Measurements from ENCODE around the gene MCM3. TPM values are rescaled to one million over a fixed set of nuclear protein-coding genes. Genes with fewer than 3 reads are reported as not detected.

The MCM3 gene
- total RNA-seq, 1 experiment from 2014 or later = 209 TPM

DNA sequence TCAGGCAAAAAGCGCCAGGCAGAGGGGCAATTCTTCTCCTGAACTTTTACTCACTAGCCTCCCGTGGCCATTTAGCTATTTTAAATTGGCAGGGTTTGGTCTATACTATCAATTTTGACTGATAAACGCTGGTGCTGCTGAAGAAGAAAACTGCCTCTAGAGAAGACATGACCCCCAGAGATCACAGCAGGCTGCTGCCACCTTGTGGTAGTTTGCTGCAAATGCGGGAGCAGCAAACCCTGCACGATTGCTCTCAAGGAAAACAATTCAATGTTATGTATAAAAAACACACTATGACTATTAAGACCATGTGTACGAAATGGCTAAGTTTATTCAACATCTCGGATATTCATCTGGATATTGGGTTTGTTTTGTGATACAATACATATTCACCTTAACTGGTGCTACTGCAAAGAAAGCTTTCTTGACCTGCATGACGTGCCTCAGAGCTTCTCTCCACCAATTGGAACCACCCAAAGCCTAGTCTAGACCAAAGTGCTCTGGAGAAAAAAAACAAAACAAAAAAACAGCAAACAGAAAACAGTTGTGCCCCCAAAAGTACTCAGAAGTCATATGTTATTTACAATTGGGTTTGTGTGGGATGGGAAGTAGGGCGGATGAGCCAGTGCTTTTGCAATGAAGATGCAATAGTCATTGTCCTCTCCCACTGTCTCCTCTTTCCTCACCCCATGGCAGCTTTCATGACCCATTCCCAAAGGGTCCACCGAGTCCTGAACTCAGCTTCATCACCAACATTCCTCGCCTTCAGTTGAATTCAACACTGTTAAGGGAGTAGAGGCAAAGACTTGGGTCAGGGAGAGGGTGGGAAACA, 20.6 kb downstream of the MCM3 start:
- DNase-seq (ENCODE audit: low read depth) = peak; percentile 68

DNA sequence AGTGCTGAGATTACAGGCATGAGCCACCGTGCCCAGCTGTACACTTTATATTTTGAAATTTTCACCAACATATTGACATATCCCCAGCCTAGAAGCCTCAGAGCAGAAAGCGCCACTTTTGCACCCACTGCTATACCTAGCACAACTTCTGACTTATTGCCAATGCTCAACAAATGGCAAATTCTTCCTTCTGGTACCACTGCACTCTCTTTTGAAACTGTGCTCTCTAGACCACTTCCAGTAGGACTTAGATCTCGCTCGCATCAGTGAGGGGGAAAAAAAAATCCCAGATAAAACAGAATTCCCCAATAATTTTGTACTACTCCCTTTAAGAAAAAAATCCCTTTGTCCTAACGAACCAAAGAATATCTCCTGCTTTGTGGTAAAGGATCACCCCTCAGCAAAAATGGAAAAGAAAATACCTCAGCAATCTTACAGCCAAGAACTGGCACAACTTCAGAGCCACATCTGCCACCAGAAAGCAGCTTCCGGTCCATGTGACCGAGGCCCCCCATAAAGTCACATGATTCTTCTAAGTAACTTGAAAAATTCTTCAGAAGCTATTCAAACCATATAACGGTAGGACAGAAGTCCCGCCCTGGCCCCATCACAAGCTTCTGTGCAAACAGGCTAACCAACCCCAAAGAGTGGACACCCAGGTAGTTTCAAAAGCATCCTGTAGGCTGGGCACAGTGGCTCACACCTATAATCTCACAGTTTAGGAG, 21.8 kb downstream of the MCM3 start:
- no peak for DNase-seq (ENCODE audit: low read depth)
- in situ Hi-C loops (cut with HindIII; ENCODE audit: low pct_unique_long_range_greater_than_20kb, low sequenced_read_pairs) = no loop called here

More for the DNA sequence above, 20.6 kb downstream of the MCM3 start:
- in situ Hi-C loops (cut with HindIII; ENCODE audit: low pct_unique_long_range_greater_than_20kb, low sequenced_read_pairs) = no loop called here

DNA sequence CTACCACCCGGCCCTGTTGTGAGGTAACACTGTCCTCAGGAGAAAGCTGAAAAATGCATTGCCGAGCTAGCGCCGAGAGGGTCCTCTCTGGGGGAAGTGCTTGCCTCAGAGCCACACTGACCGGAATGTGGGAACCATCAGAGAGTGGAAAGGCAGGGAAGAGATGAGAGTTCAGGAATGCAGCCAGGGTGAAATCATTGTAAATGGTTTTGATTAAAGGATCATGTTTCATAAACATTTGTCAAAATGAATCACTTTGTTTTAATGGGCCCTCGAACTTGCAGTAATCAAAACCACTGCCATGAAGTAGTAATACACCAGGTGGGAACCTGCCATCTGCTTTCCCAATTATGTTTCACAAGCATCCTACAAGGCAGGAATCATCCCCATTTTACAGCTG, 23.3 kb downstream of the MCM3 start:
- in situ Hi-C loops (cut with HindIII; ENCODE audit: low pct_unique_long_range_greater_than_20kb, low sequenced_read_pairs) = no loop called here
- no peak for DNase-seq (ENCODE audit: low read depth)

DNA sequence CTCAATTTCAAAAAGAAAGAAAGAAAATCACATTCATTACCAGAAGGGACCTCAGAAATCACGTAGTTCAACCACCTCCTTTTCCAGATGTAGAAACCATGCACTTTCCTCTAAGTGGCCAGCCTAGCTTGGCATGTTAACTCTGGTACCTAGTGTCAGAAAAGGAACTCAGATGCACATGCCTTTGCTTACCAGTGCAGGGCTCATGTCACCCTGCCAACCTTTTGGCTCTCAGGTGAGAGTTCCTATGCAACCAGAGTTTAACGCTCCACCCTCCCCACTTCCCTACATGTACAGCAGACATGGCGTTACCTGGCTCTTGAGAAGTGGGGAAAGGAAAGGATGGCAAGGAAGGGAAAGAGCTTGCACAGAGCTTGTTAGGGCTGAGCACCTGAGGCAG, 23.9 kb downstream of the MCM3 start:
- in situ Hi-C loops (cut with HindIII; ENCODE audit: low pct_unique_long_range_greater_than_20kb, low sequenced_read_pairs) = no loop called here
- DNase-seq (ENCODE audit: low read depth) = no peak

DNA sequence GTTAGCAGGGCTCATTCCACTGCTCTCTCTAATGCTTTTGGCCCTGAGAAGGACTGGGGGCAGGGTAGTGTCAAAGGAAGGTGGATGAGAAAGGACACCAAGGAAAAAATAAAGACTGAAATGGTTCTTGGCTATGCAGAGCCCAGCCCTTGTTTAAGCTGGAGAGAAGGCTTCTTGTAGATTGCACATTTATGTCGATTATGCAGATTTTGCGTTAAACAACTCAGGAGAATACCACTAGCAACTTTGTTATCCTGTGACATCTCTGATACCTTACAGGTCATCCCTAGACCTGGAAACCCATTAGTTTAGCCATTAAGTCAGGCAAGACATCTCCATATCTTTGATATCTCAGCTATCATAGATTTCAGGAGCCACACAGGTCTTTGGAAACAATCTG, 29.1 kb downstream of the MCM3 start:
- DNase-seq (ENCODE audit: low read depth) = no peak

DNA sequence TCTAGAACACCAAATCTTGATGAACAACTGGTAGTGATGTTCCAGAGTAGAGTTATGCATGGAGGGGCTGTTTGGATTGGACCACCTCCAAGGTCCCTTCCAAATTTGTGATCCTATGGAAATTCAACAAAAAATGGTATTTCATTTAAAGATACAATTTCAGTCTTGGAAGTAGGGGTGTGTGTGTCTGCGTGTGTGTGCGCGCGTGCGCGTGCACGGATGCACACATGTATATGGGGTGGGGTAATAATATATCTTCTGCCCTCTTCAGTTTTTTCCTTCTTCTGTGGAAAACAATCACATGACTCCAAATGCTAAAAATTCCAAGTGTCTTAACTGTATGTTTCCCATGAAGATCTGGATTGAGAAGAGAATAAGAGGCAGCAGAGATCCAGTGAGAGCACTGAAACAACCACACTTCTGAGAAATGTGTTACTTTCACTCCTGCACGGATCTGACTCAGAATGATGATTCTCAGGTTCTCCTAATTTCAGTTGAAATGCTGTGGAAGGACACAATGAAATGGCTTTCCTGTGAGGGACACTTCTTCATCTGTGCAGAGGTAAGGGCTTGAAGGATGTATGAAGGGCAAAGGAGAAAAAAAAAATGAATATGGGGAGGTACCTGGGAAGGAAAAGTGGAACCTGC, 29.7 kb downstream of the MCM3 start:
- DNase-seq (ENCODE audit: low read depth) = no peak
- in situ Hi-C loops (cut with HindIII; ENCODE audit: low pct_unique_long_range_greater_than_20kb, low sequenced_read_pairs) = no loop called here

More for the DNA sequence above, 29.1 kb downstream of the MCM3 start:
- in situ Hi-C loops (cut with HindIII; ENCODE audit: low pct_unique_long_range_greater_than_20kb, low sequenced_read_pairs) = no loop called here

DNA sequence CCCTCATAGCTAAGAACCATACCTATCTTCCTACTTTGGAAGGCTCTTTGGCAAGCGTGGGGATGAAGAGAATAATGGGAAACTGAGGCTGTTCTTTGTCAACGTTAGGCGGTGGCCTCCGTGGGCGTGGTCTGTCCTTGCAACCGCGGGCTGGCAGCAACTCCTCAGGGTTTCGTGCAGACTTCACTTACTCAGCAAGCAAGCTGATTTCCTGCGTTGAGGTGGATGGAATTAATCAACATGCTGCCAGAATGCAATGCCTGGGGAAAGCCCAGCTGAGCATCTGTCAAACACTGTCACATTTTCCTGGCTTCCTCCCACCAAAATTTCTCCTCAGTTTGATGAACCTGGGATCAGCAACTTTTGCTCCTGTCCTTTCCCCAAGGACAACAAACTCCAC, 31.0 kb downstream of the MCM3 start:
- DNase-seq (ENCODE audit: low read depth) = no peak
- in situ Hi-C loops (cut with HindIII; ENCODE audit: low pct_unique_long_range_greater_than_20kb, low sequenced_read_pairs) = no loop called here

DNA sequence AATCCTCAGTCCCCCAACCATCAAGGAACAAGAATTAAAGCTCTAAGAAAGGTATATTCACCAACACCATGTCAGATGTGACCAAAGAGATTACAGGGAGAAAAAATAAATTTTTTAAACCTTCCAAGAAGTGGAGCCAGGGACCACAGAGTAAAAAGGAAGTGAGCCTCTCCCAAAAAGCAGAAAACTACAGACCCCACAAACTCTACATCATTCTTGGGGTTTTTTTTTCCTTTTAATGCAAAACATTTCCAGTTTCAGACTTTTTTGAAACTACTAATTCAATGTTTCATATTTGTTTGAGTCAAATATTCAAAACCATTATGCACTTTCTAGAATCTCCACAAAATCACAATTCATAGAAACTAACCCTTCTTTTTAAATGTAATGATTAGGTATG, 33.4 kb downstream of the MCM3 start:
- in situ Hi-C loops (cut with HindIII; ENCODE audit: low pct_unique_long_range_greater_than_20kb, low sequenced_read_pairs) = no loop called here
- no peak for DNase-seq (ENCODE audit: low read depth)

DNA sequence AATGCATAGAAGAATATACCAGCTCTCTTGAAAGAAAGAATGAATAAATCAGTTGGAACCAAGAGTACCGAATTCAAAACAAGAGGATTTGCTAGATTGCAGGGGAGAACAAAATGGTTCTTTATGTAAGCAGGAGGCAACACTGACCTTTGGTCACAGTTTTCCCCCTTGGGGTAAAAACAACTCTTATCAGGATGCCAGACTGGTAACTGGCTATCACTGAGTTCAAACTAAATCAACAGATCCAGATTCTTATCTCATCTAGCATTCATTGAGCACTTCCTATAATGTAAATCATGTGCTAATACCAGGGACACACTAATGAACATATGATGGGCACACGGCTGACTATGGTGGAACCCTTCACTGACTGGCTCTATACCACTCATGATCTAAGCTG, 35.5 kb downstream of the MCM3 start:
- in situ Hi-C loops (cut with HindIII; ENCODE audit: low pct_unique_long_range_greater_than_20kb, low sequenced_read_pairs) = no loop called here
- DNase-seq (ENCODE audit: low read depth) = no peak

DNA sequence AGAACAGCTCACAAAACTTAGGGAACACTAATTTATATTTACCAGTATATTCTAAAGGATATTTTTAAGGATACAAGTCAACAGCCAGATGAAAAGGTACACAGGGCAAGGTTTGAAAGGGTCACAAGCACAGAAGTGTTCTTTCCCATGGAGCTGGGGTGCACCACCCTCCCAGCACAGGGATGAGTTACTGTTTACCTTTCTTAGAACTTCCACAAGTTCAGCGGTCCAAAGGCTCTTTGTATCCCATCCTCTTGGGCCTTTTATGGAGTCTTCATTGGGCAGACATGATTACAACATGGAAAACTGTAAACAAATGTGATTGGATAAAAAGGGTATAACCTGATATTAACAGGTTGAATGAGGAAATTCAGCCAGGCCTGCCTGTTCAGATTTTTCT, 39.1 kb downstream of the MCM3 start:
- DNase-seq (ENCODE audit: low read depth) = no peak
- in situ Hi-C loops (cut with HindIII; ENCODE audit: low pct_unique_long_range_greater_than_20kb, low sequenced_read_pairs) = no loop called here

DNA sequence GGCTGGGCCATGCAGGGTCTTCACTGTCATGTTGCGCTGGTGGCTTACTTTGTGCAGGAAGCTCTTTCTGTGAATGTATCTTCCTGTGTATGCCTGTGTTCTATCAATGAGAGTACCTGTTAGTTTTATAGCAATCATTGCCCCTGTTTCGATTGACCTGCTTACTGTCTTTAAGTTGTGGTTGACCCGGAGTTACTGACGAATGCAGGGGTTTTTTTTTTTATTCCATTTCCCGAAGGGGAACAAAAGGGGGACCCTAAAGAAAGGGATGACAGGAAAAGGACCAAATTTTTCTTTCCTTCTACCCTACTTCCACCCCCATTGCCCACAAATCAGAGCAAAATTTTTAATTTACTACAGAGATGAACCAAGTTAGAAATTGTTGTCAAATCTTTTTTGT, 40.1 kb downstream of the MCM3 start, which contains the start of gene IL17F:
Gene IL17F (minus strand): TSS at position 101 of the 400 bp plus-strand sequence. CDS start 71 bp downstream, at position 30.
- in situ Hi-C loops (cut with HindIII; ENCODE audit: low pct_unique_long_range_greater_than_20kb, low sequenced_read_pairs) = no loop called here
- DNase-seq (ENCODE audit: low read depth) = no peak

DNA sequence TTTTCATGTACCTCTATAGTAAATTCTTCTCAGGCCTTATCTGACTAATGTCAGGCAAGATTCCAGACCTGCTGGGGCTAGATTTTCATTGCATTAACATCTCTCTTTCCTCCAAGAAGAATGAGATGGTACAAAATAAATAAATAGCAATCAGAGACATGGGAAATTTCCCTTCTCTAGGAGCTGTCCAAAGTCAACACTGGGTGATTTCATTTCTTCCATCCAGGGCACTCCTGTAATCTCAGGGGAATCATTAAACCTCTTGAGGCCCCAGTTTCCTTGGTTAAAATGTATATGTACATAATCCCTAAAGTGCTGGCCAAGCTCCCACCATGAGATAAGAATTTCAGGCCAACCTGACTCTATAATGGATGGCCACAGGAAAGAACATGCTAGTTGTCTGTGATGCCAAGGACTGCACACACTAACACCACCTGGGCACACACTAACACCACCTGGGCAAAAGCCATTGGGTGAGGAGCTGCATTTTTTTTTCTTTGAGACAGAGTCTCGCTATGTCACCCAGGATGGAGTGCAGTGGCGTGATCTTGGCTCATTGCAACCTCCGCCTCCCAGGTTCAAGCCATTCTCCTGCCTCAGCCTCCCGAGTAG, 41.2 kb downstream of the MCM3 start:
- peak; percentile 42 for DNase-seq (ENCODE audit: low read depth)
- in situ Hi-C loops (cut with HindIII; ENCODE audit: low pct_unique_long_range_greater_than_20kb, low sequenced_read_pairs) = no loop called here

DNA sequence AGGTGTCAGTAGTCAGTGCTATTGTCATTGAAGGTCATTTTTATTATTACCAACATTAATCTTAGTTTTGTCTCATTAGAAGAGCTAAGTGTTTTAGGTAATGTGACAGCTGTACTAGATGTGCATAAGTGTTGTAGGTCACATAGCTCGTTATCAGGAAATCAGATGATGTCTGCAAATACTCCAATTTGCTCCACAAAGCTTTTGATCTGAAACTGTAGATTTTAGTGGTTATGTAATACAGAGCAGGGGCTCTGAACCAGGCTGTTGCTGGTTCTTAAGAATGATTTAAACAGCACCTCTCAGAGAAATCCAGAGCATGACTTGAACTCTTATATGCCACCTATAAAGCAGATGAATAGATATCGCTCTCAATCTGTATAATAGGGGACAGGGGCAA, 42.7 kb downstream of the MCM3 start:
- in situ Hi-C loops (cut with HindIII; ENCODE audit: low pct_unique_long_range_greater_than_20kb, low sequenced_read_pairs) = no loop called here
- no peak for DNase-seq (ENCODE audit: low read depth)

DNA sequence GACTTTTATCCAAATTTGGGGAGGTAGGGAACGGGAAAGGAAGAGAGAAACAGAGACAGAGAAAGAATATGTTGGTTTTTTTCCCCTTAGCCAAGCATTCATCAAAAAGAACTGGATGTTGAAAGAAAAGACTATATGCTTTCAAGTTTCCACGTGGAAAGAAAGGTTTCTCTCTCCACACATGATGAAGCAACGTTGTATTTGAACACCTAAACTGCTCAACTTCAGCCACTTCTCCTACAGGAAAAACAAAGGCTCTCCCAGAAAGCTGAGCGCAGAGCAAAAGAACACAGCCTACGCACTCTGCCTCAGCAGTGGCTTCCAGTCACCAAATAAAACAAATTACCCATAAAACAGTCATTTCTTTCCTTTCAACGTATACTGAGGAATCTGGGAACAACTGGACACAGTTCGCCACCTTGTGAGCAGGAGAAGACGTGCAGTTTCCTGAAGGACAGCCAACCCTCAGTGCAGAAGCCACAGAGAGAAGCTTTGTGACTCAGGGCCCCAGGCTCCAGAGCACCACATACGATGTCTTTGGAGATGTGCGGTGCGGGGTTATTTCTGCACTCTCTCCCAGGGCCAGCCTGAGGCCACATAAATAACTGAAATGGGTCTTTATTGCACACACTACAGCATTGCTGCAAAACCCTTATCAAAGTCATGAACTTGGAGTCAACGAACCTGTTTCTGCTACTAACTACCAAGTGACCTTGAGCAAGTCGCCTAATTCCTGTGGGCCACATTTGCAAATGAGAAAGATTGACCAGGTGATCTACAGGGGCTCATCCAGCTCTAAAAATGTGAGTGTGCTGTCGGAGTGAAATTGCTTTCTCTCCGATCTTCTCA, 50.3 kb downstream of the MCM3 start:
- in situ Hi-C loops (cut with HindIII; ENCODE audit: low pct_unique_long_range_greater_than_20kb, low sequenced_read_pairs) = no loop called here
- peak; percentile 78 for DNase-seq (ENCODE audit: low read depth)

DNA sequence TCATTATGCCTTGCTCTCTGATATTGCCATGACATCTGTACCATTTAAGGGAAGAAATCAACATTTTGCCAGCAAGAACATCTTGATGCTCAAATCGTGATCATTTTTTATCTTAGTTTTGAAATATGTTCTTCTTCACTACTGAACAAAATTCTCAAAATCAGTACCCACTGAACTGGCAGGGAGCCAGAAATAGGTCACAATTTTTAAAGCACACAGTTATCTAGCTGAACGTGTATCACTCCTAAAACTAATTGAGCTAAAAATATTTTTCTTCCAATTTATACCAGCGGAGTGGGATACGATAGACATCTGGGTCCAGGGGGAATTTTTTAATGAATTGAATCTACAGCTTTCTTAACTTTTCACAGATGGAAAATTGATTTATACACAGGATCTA, 51.5 kb downstream of the MCM3 start:
- DNase-seq (ENCODE audit: low read depth) = no peak
- in situ Hi-C loops (cut with HindIII; ENCODE audit: low pct_unique_long_range_greater_than_20kb, low sequenced_read_pairs) = no loop called here

DNA sequence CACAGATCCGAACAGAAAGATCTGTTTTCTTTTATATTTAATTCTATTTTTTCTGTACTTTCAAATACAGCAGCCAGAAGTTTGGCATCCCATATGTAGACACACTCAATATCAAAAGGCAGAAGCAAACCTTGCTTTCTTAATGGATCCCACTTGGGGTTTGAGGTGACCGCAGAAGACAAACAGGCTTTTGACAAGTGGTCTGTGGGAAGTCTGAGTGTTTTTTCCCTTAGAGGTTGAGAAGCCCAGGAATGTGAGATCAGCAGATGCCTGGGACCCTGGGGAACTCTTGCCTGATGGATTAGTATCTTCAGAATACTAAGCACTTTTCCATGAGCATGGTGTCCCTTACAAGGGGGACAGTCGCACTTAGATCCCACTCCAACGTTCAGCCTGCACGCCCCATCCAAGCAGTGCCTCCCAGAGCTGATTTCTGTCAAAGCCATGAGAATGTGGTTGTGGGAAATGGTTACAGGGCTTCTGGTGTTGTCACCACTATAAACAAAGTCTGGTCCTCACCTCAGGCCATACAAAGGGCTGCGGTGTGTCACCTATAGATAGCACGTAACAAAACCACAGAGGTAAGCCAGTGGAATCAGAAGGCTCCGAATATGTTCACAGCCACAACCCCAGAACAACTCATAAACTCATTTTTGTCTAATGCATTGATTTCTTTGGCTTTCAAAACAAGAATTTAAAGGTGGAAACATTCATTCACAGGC, 53.0 kb downstream of the MCM3 start:
- DNase-seq (ENCODE audit: low read depth) = no peak
- in situ Hi-C loops (cut with HindIII; ENCODE audit: low pct_unique_long_range_greater_than_20kb, low sequenced_read_pairs) = no loop called here

DNA sequence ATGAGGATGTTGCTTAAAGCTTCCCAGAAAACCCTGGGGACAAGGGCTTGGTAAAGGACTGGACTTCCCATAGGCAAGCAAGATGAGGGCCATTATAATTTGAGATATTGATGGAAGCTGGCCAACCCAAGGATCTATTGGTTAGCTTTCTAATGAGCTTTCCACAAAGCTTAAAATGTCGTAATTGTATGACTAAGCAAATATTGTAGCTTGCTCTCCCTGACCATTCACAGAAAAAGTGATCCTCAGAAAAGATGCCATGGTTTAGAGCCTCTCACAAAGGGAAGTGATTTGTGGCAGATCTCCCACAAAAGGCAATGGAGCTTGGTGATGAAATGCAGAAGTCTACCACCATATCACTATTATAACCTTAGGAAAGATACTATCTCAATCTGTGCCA, 53.9 kb downstream of the MCM3 start:
- DNase-seq (ENCODE audit: low read depth) = no peak
- in situ Hi-C loops (cut with HindIII; ENCODE audit: low pct_unique_long_range_greater_than_20kb, low sequenced_read_pairs) = no loop called here

Measured in Caki2 (cell line).